Skeletal muscle tissue (tissue), 4 donors: ENCODE results near the gene TIMMDC1. TPM values are rescaled to one million over a fixed set of nuclear protein-coding genes. Genes with fewer than 3 reads are reported as not detected.

Source experiments
- H3K27ac ChIP-seq: one replicate; pipeline ENCODE4 v1.7.0; 2013; ENCODE audit warnings: mild to moderate bottlenecking, low read depth, low read length, inconsistent platforms
- H3K27me3 ChIP-seq, 3 donors: one replicate each; pipeline ENCODE4 v1.7.0; 2013; ENCODE audit warnings: low read length in 3 of 3; ENCODE audit not compliant: control insufficient read depth in 3 of 3, insufficient read depth in 3 of 3
- H3K36me3 ChIP-seq, 3 donors: one replicate each; pipeline ENCODE4 v1.7.0; 2013; ENCODE audit warnings: low read length in 3 of 3; ENCODE audit not compliant: control insufficient read depth in 3 of 3, insufficient read depth in 3 of 3
- H3K4me1 ChIP-seq, 3 donors: one replicate each; pipeline ENCODE4 v1.7.0; 2013; ENCODE audit warnings: low read length in 3 of 3, mild to moderate bottlenecking in 3 of 3; ENCODE audit not compliant: control insufficient read depth in 3 of 3, insufficient read depth in 3 of 3
- H3K4me3 ChIP-seq, 3 donors: one replicate each; pipeline ENCODE4 v1.7.0; 2013; ENCODE audit warnings: low read length in 3 of 3
- H3K9ac ChIP-seq, 3 donors: one replicate each; pipeline ENCODE4 v1.7.0; 2013; ENCODE audit warnings: low read length in 3 of 3, mild to moderate bottlenecking in 3 of 3, moderate library complexity in 2 of 3, low read depth in 1 of 3
- H3K9me3 ChIP-seq, 3 donors: one replicate each; pipeline ENCODE4 v1.7.0; 2013; ENCODE audit warnings: low read length in 3 of 3; ENCODE audit not compliant: control insufficient read depth in 3 of 3
- total RNA-seq: library from RNA; depleted of rRNA; stranded (reverse); fragments of >200 nt; gene quantifications from one replicate; pipeline ENCODE4 v1.2.3, GENCODE V29; 2014
- donor health status: Osteomylitis.

Gene TIMMDC1, protein sequence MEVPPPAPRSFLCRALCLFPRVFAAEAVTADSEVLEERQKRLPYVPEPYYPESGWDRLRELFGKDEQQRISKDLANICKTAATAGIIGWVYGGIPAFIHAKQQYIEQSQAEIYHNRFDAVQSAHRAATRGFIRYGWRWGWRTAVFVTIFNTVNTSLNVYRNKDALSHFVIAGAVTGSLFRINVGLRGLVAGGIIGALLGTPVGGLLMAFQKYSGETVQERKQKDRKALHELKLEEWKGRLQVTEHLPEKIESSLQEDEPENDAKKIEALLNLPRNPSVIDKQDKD
- 33.9 TPM for total RNA-seq

DNA sequence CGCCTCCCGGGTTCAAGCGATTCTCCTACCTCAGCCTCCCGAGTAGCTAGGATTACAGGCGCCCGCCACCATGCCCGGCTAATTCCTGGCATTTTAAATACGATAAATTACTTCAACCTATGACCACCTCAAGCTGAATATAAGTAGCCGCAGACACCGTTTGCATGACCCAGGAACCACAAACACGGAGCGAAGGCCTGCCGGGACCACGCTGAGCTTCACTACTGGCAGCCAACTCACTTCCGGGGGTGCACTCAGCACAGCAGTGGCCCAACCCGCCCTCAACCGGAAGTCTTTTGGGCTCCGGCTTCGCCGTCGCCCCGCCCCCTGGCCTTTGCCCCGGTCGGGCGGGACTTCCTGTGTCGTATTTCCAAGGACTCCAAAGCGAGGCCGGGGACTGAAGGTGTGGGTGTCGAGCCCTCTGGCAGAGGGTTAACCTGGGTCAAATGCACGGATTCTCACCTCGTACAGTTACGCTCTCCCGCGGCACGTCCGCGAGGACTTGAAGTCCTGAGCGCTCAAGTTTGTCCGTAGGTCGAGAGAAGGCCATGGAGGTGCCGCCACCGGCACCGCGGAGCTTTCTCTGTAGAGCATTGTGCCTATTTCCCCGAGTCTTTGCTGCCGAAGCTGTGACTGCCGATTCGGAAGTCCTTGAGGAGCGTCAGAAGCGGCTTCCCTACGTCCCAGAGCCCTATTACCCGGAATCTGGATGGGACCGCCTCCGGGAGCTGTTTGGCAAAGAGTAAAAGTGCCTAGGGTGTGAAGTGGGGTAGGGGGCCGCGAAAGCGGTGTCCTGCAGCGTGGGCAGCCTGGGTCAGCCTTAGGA, at the start of gene TIMMDC1:
Gene TIMMDC1, plus strand, starts transcription at position 362 of the 826 bp plus-strand sequence. Its CDS starts 187 bp downstream, at position 549.
- Histone ChIP-seq H3K9ac (peak within 1 kb of the TSS; percentile 97 to 100 (median 100)), H3K27ac (peak within 1 kb of the TSS; percentile 94), H3K4me3 (peak within 1 kb of the TSS; percentile 78 to 98 (median 98)), H3K36me3 (peaks cover 0 to 8% (median 6%) of the 10 kb centered on the region in 3 donors), H3K9me3 (no peaks in the 10 kb centered on the region), H3K4me1 (peaks cover 12 to 19% (median 18%) of the 10 kb centered on the region in 3 donors), H3K27me3 (no peaks in the 10 kb centered on the region)

- H3K4me3 ChIP-seq: no peak overlapping the region
- peaks cover 17 to 57% (median 50%) of the 10 kb centered on the region in 3 donors for H3K36me3 ChIP-seq
- no peak overlapping the region for H3K27ac ChIP-seq
- H3K27me3 ChIP-seq: no peaks in the 10 kb centered on the region
- peaks cover 0 to 2% (median 0%) of the 10 kb centered on the region in 3 donors for H3K4me1 ChIP-seq
- no peak overlapping the region for H3K9ac ChIP-seq
- no peaks in the 10 kb centered on the region for H3K9me3 ChIP-seq
Measured at GRCh38 chr3:119453822-119454221, 44.5 kb upstream of the TIMMDC1 start.

- Histone ChIP-seq H3K4me1 (peaks cover 0 to 2% (median 0%) of the 10 kb centered on the region in 3 donors), H3K4me3 (no peak overlapping the region), H3K27ac (no peak overlapping the region), H3K9ac (peak overlapping the region in 1 of 3 donors; percentile 21), H3K36me3 (peaks cover 12 to 64% (median 43%) of the 10 kb centered on the region in 3 donors), H3K27me3 (no peaks in the 10 kb centered on the region), H3K9me3 (no peaks in the 10 kb centered on the region)
Measured at GRCh38 chr3:119456469-119456868, 41.9 kb upstream of the TIMMDC1 start.

GRCh38 chr3:119457246-119457645, 41.1 kb upstream of the TIMMDC1 start:
- H3K4me3 ChIP-seq: no peak overlapping the region
- H3K36me3 ChIP-seq: peaks cover 12 to 68% (median 43%) of the 10 kb centered on the region in 3 donors
- H3K4me1 ChIP-seq: peaks cover 4 to 6% (median 5%) of the 10 kb centered on the region in 3 donors
- no peaks in the 10 kb centered on the region for H3K9me3 ChIP-seq
- no peaks in the 10 kb centered on the region for H3K27me3 ChIP-seq
- H3K27ac ChIP-seq: no peak overlapping the region
- H3K9ac ChIP-seq: no peak overlapping the region

DNA sequence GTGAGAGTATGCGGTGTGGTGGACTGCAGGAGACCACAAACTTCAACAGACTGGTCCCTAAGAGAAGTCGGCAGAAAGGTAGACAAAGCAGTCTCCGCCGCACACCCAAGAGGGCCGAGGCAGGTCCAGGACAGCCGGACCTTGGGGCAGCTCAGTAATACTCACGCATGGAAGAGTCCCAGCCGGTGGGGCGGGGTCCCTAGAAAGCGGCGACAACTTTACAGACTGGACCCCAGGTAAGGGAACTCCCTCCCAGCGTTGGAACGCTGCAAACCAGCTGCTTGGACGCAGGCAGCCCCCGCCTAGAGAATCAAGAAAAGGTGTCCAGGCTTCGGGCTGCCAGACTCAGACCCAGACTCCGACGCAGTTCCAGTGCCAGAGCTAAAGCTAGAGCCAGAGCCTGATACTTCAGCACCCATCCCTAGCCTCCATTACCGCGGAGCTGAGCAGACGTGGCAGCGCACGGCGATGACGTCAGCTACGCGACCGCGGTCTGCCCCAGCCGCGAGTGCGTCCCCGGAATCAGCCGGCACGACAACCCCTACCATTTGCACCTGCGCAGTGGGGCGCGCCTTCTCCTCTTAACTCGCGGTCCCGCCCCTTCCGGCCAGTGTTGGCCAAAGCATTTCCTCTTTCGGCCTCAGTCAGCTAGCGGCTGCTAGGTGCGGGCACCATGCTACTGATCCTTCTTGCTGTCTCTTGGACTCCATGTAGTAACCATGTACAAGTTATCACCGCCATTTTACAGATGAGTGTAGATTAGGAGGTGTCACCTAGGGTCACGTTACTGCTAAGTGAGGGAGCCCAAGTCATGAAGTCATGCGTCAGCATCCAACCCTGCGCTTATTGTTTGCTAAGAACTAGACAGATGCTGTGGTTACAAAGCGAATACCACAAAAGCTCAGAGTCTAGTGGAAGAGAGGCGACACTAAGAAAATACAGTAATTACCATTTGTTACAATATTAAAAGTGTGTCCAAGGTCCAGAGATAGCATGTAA, 34.9 kb upstream of the TIMMDC1 start, which contains the start of gene TMEM39A:
Gene TMEM39A, minus strand, starts transcription at position 445 of the 999 bp plus-strand sequence. CDS start 1,541 bp downstream, outside the sequence.
- Histone ChIP-seq H3K27ac (peak within 1 kb of the TSS; percentile 84), H3K9ac (peak within 1 kb of the TSS; percentile 95 to 98 (median 97)), H3K4me3 (peak within 1 kb of the TSS; percentile 96 to 99 (median 97)), H3K27me3 (no peaks in the 10 kb centered on the region), H3K9me3 (no peaks in the 10 kb centered on the region), H3K36me3 (peaks cover 0 to 23% (median 15%) of the 10 kb centered on the region in 3 donors), H3K4me1 (peaks cover 12 to 19% (median 16%) of the 10 kb centered on the region in 3 donors)

DNA sequence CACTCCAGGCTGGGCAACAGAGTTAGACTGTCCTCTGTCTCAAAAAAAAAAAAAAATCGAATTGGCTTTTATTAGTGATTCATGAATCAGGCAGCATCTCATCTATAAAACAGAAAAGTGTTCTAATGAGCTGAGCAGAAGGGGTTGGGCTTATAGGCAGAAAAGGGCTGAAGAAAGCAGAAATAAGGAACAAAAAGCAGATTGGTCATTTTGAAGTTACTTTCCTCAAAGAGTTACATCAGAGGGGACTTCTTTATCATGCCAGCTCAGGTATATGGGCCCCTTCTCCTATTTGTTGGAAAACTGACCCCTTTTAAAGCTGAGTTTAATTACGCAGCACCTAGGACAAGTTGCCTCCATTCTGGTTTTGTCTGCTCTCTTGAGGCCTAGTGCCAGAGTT, 30.3 kb upstream of the TIMMDC1 start:
- Histone ChIP-seq H3K4me3 (peak overlapping the region; percentile 89 to 92 (median 91)), H3K9ac (peak overlapping the region in 1 of 3 donors; percentile 77), H3K36me3 (peaks cover 13 to 20% (median 14%) of the 10 kb centered on the region in 3 donors), H3K27me3 (no peaks in the 10 kb centered on the region), H3K4me1 (peaks cover 15 to 26% (median 22%) of the 10 kb centered on the region in 3 donors), H3K27ac (peak overlapping the region; percentile 46), H3K9me3 (no peaks in the 10 kb centered on the region)

GRCh38 chr3:119469418-119470189, 28.7 kb upstream of the TIMMDC1 start:
- H3K4me3 ChIP-seq: peak overlapping the region; percentile 89 to 92 (median 91)
- no peaks in the 10 kb centered on the region for H3K9me3 ChIP-seq
- peaks cover 13 to 27% (median 19%) of the 10 kb centered on the region in 3 donors for H3K36me3 ChIP-seq
- H3K9ac ChIP-seq: peak overlapping the region; percentile 77 to 87 (median 79)
- no peaks in the 10 kb centered on the region for H3K27me3 ChIP-seq
- H3K27ac ChIP-seq: peak overlapping the region; percentile 46
- H3K4me1 ChIP-seq: peaks cover 12 to 17% (median 15%) of the 10 kb centered on the region in 3 donors

DNA sequence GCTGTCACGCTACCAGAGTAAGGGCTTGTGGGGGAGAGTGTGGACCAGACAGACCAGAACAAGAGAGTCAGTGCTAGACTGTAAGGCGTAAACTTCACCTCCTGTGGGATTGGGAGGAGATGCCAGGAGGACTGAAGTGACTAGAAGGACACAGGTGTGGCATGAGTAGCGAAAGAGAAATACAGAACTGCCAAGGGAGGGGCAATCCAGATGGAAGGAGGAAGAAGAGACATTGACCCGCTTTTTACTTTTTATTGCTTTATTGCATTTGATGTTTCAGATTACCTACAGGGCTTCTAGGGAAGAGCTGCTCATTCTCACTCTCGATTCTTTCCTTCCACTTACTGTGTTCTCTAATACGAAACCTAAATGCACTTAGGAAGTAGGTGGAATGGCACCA, 27.5 kb upstream of the TIMMDC1 start:
- no peaks in the 10 kb centered on the region for H3K27me3 ChIP-seq
- H3K27ac ChIP-seq: no peak overlapping the region
- H3K36me3 ChIP-seq: peaks cover 15 to 27% (median 20%) of the 10 kb centered on the region in 3 donors
- no peaks in the 10 kb centered on the region for H3K9me3 ChIP-seq
- no peak overlapping the region for H3K9ac ChIP-seq
- peaks cover 12 to 17% (median 15%) of the 10 kb centered on the region in 3 donors for H3K4me1 ChIP-seq
- no peak overlapping the region for H3K4me3 ChIP-seq
